H1 (cell line): ENCODE data around the gene ORC2. TPM values are rescaled to one million over a fixed set of nuclear protein-coding genes. Genes with fewer than 3 reads are reported as not detected.

Source experiments
- CREB1 ChIP-seq: IDR thresholded peaks from 2 replicates; pipeline ENCODE4 v1.6.1; 2012; ENCODE audit warnings: inconsistent platforms
- CTBP2 ChIP-seq: IDR thresholded peaks from 2 replicates; pipeline ENCODE4 v1.7.0; 2011; ENCODE audit warnings: borderline replicate concordance, mild to moderate bottlenecking, moderate library complexity, mixed read lengths, low read length; ENCODE audit not compliant: insufficient read depth, insufficient read length
- KDM5A ChIP-seq: fragments of 200-600 bp; IDR thresholded peaks from 2 replicates; pipeline ENCODE4 v1.7.1; 2012; ENCODE audit warnings: mild to moderate bottlenecking, low read length, inconsistent platforms, mixed read lengths
- polyA plus RNA-seq, 7 experiments: library from polyadenylated mRNA; depleted of rRNA in 3 of 7; stranded (reverse) in 5 of 7; unstranded in 2 of 7; fragments of >200 nt in 5 of 7; fragments of 200-250 nt in 2 of 7; gene quantifications; 1 replicate in 5 of 7; 2 replicates in 1 of 7; 4 replicates in 1 of 7; pipeline versions ENCODE4 v1.2.1 to v1.2.3, GENCODE V29; 2011 to 2013; ENCODE audit warnings: missing spikeins in 2 of 7, mixed read lengths in 2 of 7
- total RNA-seq: library from RNA; stranded (reverse); fragmentation: NEBNext Ultra II Directional; extraction: Animal tissue kit (Norgen Biotek cat#: 25700); gene quantifications from 2 replicates; pipeline ENCODE4 v1.2.1, GENCODE V29; 2021
- TF ChIP-seq, protein P1 (sequence below): fragments of 300-600 bp; sonication (generic); IDR thresholded peaks from 2 replicates; pipeline ENCODE4 v1.7.1; 2012; ENCODE audit warnings: low read length, moderate library complexity, mild to moderate bottlenecking, inconsistent platforms; ENCODE audit not compliant: insufficient replicate concordance

ORC2 gene
- total and polyA plus RNA-seq, 2 of the 8 experiments (the other 6 are each of a cell fraction or from before 2014, with no cell fraction given) = 7.1 to 89.8 TPM

DNA sequence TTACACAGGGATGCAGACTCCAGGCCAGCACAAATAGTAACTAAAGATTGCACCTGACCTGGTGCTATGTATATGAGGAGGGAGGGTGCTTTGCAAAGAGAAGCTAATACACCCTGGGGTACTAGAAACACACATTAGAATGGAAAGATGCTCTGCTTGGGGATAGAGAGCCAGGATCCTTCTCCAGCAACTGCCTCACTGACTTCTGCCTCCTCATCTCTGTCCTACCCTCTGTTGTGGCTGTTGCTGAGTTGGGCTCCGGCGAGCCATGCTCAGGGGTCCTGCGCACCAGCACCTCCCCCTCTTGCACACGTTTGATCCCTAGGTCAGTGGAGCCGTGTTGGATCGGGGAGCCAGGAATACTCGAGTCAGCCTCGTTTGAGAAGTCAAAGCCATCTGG is 23.7 kb upstream of the ORC2 start (continued):
- TF ChIP-seq, protein P1, sequence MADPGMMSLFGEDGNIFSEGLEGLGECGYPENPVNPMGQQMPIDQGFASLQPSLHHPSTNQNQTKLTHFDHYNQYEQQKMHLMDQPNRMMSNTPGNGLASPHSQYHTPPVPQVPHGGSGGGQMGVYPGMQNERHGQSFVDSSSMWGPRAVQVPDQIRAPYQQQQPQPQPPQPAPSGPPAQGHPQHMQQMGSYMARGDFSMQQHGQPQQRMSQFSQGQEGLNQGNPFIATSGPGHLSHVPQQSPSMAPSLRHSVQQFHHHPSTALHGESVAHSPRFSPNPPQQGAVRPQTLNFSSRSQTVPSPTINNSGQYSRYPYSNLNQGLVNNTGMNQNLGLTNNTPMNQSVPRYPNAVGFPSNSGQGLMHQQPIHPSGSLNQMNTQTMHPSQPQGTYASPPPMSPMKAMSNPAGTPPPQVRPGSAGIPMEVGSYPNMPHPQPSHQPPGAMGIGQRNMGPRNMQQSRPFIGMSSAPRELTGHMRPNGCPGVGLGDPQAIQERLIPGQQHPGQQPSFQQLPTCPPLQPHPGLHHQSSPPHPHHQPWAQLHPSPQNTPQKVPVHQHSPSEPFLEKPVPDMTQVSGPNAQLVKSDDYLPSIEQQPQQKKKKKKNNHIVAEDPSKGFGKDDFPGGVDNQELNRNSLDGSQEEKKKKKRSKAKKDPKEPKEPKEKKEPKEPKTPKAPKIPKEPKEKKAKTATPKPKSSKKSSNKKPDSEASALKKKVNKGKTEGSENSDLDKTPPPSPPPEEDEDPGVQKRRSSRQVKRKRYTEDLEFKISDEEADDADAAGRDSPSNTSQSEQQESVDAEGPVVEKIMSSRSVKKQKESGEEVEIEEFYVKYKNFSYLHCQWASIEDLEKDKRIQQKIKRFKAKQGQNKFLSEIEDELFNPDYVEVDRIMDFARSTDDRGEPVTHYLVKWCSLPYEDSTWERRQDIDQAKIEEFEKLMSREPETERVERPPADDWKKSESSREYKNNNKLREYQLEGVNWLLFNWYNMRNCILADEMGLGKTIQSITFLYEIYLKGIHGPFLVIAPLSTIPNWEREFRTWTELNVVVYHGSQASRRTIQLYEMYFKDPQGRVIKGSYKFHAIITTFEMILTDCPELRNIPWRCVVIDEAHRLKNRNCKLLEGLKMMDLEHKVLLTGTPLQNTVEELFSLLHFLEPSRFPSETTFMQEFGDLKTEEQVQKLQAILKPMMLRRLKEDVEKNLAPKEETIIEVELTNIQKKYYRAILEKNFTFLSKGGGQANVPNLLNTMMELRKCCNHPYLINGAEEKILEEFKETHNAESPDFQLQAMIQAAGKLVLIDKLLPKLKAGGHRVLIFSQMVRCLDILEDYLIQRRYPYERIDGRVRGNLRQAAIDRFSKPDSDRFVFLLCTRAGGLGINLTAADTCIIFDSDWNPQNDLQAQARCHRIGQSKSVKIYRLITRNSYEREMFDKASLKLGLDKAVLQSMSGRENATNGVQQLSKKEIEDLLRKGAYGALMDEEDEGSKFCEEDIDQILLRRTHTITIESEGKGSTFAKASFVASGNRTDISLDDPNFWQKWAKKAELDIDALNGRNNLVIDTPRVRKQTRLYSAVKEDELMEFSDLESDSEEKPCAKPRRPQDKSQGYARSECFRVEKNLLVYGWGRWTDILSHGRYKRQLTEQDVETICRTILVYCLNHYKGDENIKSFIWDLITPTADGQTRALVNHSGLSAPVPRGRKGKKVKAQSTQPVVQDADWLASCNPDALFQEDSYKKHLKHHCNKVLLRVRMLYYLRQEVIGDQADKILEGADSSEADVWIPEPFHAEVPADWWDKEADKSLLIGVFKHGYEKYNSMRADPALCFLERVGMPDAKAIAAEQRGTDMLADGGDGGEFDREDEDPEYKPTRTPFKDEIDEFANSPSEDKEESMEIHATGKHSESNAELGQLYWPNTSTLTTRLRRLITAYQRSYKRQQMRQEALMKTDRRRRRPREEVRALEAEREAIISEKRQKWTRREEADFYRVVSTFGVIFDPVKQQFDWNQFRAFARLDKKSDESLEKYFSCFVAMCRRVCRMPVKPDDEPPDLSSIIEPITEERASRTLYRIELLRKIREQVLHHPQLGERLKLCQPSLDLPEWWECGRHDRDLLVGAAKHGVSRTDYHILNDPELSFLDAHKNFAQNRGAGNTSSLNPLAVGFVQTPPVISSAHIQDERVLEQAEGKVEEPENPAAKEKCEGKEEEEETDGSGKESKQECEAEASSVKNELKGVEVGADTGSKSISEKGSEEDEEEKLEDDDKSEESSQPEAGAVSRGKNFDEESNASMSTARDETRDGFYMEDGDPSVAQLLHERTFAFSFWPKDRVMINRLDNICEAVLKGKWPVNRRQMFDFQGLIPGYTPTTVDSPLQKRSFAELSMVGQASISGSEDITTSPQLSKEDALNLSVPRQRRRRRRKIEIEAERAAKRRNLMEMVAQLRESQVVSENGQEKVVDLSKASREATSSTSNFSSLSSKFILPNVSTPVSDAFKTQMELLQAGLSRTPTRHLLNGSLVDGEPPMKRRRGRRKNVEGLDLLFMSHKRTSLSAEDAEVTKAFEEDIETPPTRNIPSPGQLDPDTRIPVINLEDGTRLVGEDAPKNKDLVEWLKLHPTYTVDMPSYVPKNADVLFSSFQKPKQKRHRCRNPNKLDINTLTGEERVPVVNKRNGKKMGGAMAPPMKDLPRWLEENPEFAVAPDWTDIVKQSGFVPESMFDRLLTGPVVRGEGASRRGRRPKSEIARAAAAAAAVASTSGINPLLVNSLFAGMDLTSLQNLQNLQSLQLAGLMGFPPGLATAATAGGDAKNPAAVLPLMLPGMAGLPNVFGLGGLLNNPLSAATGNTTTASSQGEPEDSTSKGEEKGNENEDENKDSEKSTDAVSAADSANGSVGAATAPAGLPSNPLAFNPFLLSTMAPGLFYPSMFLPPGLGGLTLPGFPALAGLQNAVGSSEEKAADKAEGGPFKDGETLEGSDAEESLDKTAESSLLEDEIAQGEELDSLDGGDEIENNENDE = no peak
- no peak for TF ChIP-seq CREB1
- no peak for TF ChIP-seq CTBP2
- TF ChIP-seq KDM5A = no peak
